Hepatic stellate cell (primary cell): ENCODE data around the gene CD300C.
A peak's percentile ranks its signal among the peaks of the same experiment; 100 is the strongest.
"Not testable (repeated sequence)": the region's sequence is repeated elsewhere in the genome, so short reads cannot be mapped to it uniquely, and the experiment has no call there.

Source experiments
- DNase-seq: peaks from one replicate; pipeline ENCODE4 v3.0.0; 2011; ENCODE audit warnings: low spot score

Gene CD300C

DNA sequence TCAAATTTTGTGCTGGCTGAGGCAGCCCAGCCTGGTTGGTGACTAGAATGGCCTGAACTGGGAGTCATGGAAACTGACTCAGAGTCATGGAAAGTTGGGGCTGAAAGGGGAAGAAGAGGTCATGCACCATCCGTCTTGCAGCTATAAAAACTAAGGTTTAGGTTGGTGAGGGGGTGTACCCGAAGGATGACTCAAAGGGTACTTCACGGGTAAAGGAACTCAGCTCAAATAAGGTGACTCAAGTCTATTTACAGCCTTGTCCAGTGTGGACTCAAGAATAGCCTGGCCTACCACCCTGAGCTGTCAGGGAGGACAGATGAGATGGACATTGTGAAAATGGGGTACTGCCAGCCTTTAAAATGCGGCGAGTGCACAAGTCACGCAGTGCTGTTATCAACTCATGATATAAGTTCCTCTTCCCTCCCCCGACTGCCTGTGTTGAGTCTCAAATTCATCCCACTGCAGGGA lies 33.3 kb downstream of the CD300C start:
- DNase-seq = no peak

DNA sequence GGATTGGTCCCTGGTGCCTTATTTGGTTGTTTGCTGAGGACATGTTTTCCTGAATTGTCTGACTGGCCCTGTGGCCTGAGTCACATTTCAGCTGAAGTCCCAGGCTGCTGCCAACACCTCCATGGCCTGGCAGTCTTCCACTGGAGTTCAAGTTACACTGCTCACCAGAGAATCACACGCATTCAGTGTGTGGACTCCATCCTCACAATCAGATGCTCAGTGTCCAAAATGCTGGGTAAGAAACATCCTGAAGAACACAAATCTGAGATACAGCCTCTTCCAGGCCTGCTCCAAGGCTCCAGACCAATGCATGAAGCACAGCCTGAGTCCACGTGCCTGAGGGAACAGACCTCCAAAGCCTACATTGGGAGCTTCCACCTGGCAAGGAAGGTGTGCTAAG lies 33.9 kb downstream of the CD300C start:
- no peak for DNase-seq

DNA sequence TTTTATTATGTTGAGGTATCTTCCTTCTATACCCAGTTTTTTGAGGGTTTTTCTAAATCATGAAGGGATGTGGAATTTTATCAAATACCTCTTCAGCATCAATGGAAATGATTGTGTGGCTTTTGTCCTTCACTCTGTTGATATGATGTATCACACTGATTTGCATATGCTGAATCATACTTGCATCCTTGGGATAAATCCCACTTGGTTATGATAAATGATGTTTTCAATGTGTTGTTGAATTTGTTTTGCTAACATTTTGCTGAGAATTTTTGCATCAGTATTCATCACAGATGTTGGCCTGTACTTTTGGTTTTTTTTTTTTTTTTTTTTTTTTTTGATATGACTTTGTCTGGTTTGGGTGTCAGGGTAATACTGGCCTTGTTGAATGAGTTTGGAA lies 37.8 kb downstream of the CD300C start:
- DNase-seq = no peak

DNA sequence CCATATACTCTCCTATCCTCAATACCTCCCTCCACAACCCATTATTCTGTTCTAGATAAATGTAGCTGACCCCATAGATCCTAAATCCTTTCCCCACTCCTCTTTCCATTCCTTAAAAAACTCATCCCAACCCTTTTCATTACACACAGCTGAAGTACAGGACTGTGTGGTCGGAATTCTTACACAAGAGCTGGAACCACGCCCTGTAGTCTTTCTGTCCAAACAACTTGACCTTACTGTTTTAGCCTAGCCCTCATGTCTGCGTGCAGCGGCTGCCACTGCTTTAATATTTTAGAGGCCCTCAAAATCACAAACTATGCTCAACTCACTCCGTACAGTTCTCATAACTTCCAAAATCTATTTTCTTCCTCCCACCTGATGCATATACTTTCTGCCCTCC lies 42.0 kb downstream of the CD300C start:
- not testable (repeated sequence) for DNase-seq

DNA sequence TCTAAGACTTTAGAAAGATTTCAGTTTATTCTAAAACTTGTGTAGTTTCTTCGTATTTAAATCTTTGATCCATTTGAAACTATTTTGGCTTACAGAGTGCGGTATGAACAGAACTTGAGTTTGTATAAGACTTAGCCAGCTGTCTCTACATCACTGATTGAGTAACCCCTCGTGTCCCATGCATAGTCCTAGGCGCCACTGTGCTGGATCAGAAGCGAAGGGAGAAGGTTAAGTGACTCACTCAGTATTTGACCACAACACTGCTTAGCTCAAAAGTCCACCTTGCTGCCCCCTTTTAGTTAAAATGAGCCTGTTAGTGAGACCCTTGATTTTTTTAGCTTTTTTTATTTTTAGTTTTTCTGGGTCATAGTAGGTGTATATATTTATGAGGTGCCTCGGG lies 43.1 kb downstream of the CD300C start:
- DNase-seq = no peak

DNA sequence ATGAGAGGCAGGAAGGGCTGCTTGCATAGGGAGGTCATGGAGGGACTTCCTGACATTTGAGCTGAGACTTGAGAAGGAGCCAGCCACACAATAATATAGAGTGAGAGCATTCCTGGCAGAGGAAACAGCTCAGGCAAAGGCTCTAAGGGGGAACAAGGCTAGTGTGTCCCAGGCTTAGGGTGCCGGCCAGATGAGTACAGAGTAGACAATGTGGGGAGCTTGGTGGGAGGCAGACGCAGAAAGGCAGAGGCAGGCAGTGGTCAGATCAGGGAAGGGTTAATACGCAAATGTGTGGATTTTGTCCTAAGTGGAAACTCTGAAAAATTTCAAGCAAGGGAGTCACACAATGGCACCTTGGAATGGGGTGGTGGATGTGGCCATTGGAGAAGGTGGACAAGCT lies 45.9 kb downstream of the CD300C start:
- DNase-seq = no peak

DNA sequence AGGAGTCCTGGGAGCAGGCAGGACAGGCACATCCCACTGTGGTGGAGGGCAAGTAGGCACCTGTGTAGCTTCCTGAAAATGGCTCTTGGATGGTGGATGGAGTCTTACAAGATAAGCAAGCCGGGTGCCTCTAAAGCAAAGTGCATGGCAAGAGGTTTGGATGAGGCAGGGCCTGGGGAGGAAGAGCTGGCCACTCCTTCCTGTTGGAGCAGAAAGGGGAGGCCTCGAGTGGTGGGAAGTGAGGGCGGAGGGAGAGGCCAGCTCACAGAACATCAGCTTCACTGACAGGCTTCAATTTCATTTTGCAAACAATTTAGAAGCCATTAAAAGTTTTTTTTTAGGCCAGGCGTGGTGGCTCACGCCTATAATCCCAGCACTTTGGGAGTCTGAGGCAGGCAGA lies 48.4 kb downstream of the CD300C start:
- DNase-seq = no peak

DNA sequence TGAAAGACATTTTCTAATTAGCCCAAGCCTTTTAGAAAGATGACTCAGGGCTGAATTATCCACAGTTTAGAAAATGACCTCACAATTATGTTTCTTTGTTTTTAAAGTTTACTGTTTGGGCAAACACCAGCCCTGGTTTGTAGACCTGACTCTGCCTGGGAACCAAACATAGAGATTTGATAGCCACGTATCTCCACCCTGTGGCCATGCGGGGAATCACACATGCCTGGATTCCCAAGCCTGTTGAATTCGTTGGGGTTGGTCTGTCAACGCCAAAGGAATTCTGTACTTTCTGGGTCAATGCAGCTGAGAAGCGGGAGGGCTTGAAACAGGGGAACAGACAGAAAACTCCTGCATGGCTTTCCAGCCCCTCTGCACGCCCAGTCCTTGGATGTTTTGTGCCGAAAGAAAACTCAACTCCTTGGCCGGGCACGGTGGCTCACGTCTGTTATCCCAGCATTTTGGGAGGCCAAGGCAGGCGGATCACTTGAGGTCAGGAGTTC lies 52.5 kb downstream of the CD300C start:
- peak; percentile 57 for DNase-seq

DNA sequence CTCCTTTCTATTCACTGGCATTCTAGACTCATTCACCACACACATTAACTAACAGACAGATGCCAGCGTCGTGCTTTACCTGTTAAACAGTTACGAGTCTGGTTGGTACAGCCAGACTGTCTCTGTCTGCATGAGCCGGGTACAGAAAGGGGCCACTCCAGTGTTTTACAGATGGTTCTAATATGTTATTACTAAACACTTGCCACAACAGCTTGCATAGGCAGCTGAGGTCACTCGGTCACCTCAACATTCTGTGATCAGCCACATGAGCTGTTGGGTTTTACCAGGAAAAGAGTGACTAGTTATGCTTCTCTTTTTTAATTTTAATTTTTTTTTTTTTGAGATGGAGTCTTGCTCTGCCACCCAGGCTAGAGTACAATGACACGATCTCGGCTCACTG lies 54.3 kb downstream of the CD300C start:
- no peak for DNase-seq
